ENCODE measurements around the gene CTAG1B. TPM values are rescaled to one million over a fixed set of nuclear protein-coding genes. Genes with fewer than 3 reads are reported as not detected.
"Not testable (repeated sequence)": the region's sequence is repeated elsewhere in the genome, so short reads cannot be mapped to it uniquely, and the experiment has no call there.

The CTAG1B gene
- total and polyA plus RNA-seq, 12 donors: 0.57 TPM; not detected in 11

GRCh38 chrX:154592505-154592904 is 26.6 kb downstream of the CTAG1B start:
- 81 to 90% (median 88%) methylated on average over 5 of the region's 5 CpGs for WGBS, 4 donors
- Histone ChIP-seq H3K27me3 (no peaks in the 10 kb centered on the region), H3K4me1 (replicated peaks in 1 of 2) (no peaks in the 10 kb centered on the region), H3K4me3 (no peak overlapping the region), H3K36me3 (replicated peaks in 1 of 2) (no peaks in the 10 kb centered on the region), H3K27ac (no peak overlapping the region), H3K9me3 (replicated peaks in 1 of 3) (no peaks in the 10 kb centered on the region)
- TF ChIP-seq POLR2A (IDR thresholded peaks at IDR 0.05) (no peak), CTCF (IDR thresholded peaks at IDR 0.05) (no peak)
- intact Hi-C loops (cut with DNase I): no loop called here
- DNase-seq: peak in 1 of 7 donors; percentile 4

GRCh38 chrX:154590415-154590814 is 28.7 kb downstream of the CTAG1B start:
- H3K4me1 ChIP-seq (replicated peaks in 1 of 2); H3K9me3 ChIP-seq (replicated peaks in 1 of 3); H3K4me3 ChIP-seq; H3K27me3 ChIP-seq; H3K27ac ChIP-seq; H3K36me3 ChIP-seq (replicated peaks in 1 of 2); DNase-seq; intact Hi-C loops (cut with DNase I): not testable (repeated sequence)
- WGBS, 4 donors: 22 to 43% methylated on average over 3 of the region's 13 CpGs; no CpG with 5 or more reads in 2 of the 4 donors

- H3K9me3 ChIP-seq (replicated peaks in 1 of 3); H3K27ac ChIP-seq; H3K27me3 ChIP-seq; H3K4me1 ChIP-seq (replicated peaks in 1 of 2); DNase-seq; H3K36me3 ChIP-seq (replicated peaks in 1 of 2); H3K4me3 ChIP-seq; intact Hi-C loops (cut with DNase I): not testable (repeated sequence)
- no CpG with 5 or more reads among the region's 39 CpGs for WGBS, 4 donors
Measured at GRCh38 chrX:154584585-154585183, 34.4 kb downstream of the CTAG1B start, which contains the start of gene CTAG1A. Gene CTAG1A (plus strand): TSS chrX:154585133. CDS start chrX:154585207, 74 bp downstream.

- H3K9me3 ChIP-seq (replicated peaks in 1 of 3); H3K27me3 ChIP-seq; H3K27ac ChIP-seq; H3K4me3 ChIP-seq; H3K36me3 ChIP-seq (replicated peaks in 1 of 2); intact Hi-C loops (cut with DNase I); DNase-seq; H3K4me1 ChIP-seq (replicated peaks in 1 of 2): not testable (repeated sequence)
- WGBS, 4 donors: no CpG with 5 or more reads among the region's 8 CpGs
Measured at GRCh38 chrX:154582994-154583393, 36.1 kb downstream of the CTAG1B start.

- H3K36me3 ChIP-seq (replicated peaks in 1 of 2); H3K9me3 ChIP-seq (replicated peaks in 1 of 3); H3K27me3 ChIP-seq; H3K4me1 ChIP-seq (replicated peaks in 1 of 2); H3K27ac ChIP-seq; H3K4me3 ChIP-seq; intact Hi-C loops (cut with DNase I); DNase-seq: not testable (repeated sequence)
- WGBS, 4 donors: no CpG with 5 or more reads among the region's 5 CpGs
Measured at GRCh38 chrX:154575076-154575475, 44.0 kb downstream of the CTAG1B start.

- DNase-seq; intact Hi-C loops (cut with DNase I); H3K4me1 ChIP-seq (replicated peaks in 1 of 2); H3K27me3 ChIP-seq; H3K4me3 ChIP-seq; H3K9me3 ChIP-seq (replicated peaks in 1 of 3); H3K36me3 ChIP-seq (replicated peaks in 1 of 2); H3K27ac ChIP-seq: not testable (repeated sequence)
- WGBS, 4 donors: no CpG with 5 or more reads among the region's 10 CpGs
Measured at GRCh38 chrX:154573061-154573460, 46.0 kb downstream of the CTAG1B start.

- no CpG with 5 or more reads among the region's 11 CpGs for WGBS, 4 donors
- H3K27ac ChIP-seq; H3K27me3 ChIP-seq; H3K4me1 ChIP-seq (replicated peaks in 1 of 2); H3K9me3 ChIP-seq (replicated peaks in 1 of 3); H3K4me3 ChIP-seq; intact Hi-C loops (cut with DNase I); H3K36me3 ChIP-seq (replicated peaks in 1 of 2); DNase-seq: not testable (repeated sequence)
Measured at GRCh38 chrX:154570361-154570760, 48.7 kb downstream of the CTAG1B start.

Small RNAs within 50 kb of the gene (small RNA-seq; reads per million reads assigned to genes)
- gene AC244090.1 (0 reads per million in 2 donors), gene AC244107.2 (0 reads per million in 2 donors)

Other genes with a start within 250 kb of the CTAG1B start
- gene FLNA, start 244.6 kb downstream of the CTAG1B start, total RNA-seq: 100 to 1,000 TPM in 8 of 9 donors, 10 to 100 TPM in 1; 57.0 to 979 (median 499) TPM
- 100 to 1,000 TPM; 169 to 861 (median 612) TPM for gene FLNA, start 244.6 kb downstream of the CTAG1B start, polyA plus RNA-seq
- 10 to 100 TPM in 8 of 9 donors, 1 to 10 TPM in 1; 7.7 to 82.7 (median 46.5) TPM for gene EMD, start 240.0 kb downstream of the CTAG1B start, total RNA-seq
- 10 to 100 TPM; 75.9 to 95.2 (median 79.1) TPM for gene EMD, start 240.0 kb downstream of the CTAG1B start, polyA plus RNA-seq
- gene RPL10, start 220.9 kb downstream of the CTAG1B start, total RNA-seq: 1,000 to 10,000 TPM in 8 of 9 donors, 100 to 1,000 TPM in 1; 626 to 5,287 (median 2,456) TPM
- 1,000 to 10,000 TPM; 1,725 to 3,645 (median 2,430) TPM for gene RPL10, start 220.9 kb downstream of the CTAG1B start, polyA plus RNA-seq
- 100 to 1,000 TPM in 1 of 9 donors, 10 to 100 TPM in 7, 1 to 10 TPM in 1; 9.3 to 101 (median 47.8) TPM for gene DNASE1L1, start 210.0 kb downstream of the CTAG1B start, total RNA-seq
- gene DNASE1L1, start 210.0 kb downstream of the CTAG1B start, polyA plus RNA-seq: 10 to 100 TPM; 17.2 to 48.0 (median 42.7) TPM
- 10 to 100 TPM; 15.0 to 47.1 (median 26.4) TPM for gene TAFAZZIN, start 207.7 kb downstream of the CTAG1B start, total RNA-seq
- gene TAFAZZIN, start 207.7 kb downstream of the CTAG1B start, polyA plus RNA-seq: 100 to 1,000 TPM in 2 of 3 donors, 1 to 10 TPM in 1; 8.6 to 142 (median 103) TPM
- 100 to 1,000 TPM in 6 of 9 donors, 10 to 100 TPM in 3; 68.8 to 170 (median 135) TPM for gene ATP6AP1, start 190.6 kb downstream of the CTAG1B start, total RNA-seq
- gene ATP6AP1, start 190.6 kb downstream of the CTAG1B start, polyA plus RNA-seq: 100 to 1,000 TPM in 1 of 3 donors, 10 to 100 TPM in 2; 55.4 to 133 (median 56.8) TPM
- 100 to 1,000 TPM in 8 of 9 donors, 10 to 100 TPM in 1; 85.6 to 142 (median 112) TPM for gene GDI1, start 182.1 kb downstream of the CTAG1B start, total RNA-seq
- gene GDI1, start 182.1 kb downstream of the CTAG1B start, polyA plus RNA-seq: 100 to 1,000 TPM; 155 to 287 (median 216) TPM
- 10 to 100 TPM; 25.1 to 74.5 (median 51.1) TPM for gene FAM50A, start 175.1 kb downstream of the CTAG1B start, total RNA-seq
- 100 to 1,000 TPM; 104 to 451 (median 241) TPM for gene FAM50A, start 175.1 kb downstream of the CTAG1B start, polyA plus RNA-seq
- gene PLXNA3, start 161.0 kb downstream of the CTAG1B start, total RNA-seq: 10 to 100 TPM in 7 of 9 donors, 1 to 10 TPM in 2; 2.1 to 46.3 (median 12.1) TPM
- 10 to 100 TPM; 22.3 to 83.6 (median 27.4) TPM for gene PLXNA3, start 161.0 kb downstream of the CTAG1B start, polyA plus RNA-seq
- 100 to 1,000 TPM in 1 of 9 donors, 10 to 100 TPM in 8; 22.5 to 101 (median 52.6) TPM for gene LAGE3, start 140.0 kb downstream of the CTAG1B start, total RNA-seq
- gene LAGE3, start 140.0 kb downstream of the CTAG1B start, polyA plus RNA-seq: 10 to 100 TPM; 11.3 to 24.0 (median 12.0) TPM
- 10 to 100 TPM; 36.4 to 95.6 (median 56.3) TPM for gene UBL4A, start 132.7 kb downstream of the CTAG1B start, total RNA-seq
- 10 to 100 TPM; 18.3 to 31.1 (median 23.6) TPM for gene UBL4A, start 132.7 kb downstream of the CTAG1B start, polyA plus RNA-seq
- gene SLC10A3, start 128.7 kb downstream of the CTAG1B start, total RNA-seq: 10 to 100 TPM; 19.6 to 33.4 (median 28.5) TPM
- gene SLC10A3, start 128.7 kb downstream of the CTAG1B start, polyA plus RNA-seq: 10 to 100 TPM in 2 of 3 donors, 1 to 10 TPM in 1; 8.7 to 24.2 (median 23.2) TPM
- gene FAM3A, start 103.0 kb downstream of the CTAG1B start, total RNA-seq: 10 to 100 TPM; 42.9 to 77.1 (median 50.9) TPM
- gene FAM3A, start 103.0 kb downstream of the CTAG1B start, polyA plus RNA-seq: 100 to 1,000 TPM in 1 of 3 donors, 10 to 100 TPM in 2; 13.5 to 115 (median 92.8) TPM
- gene G6PD, start 72.4 kb downstream of the CTAG1B start, total RNA-seq: 100 to 1,000 TPM in 5 of 9 donors, 10 to 100 TPM in 4; 22.1 to 124 (median 102) TPM
- 10 to 100 TPM; 41.6 to 93.6 (median 78.0) TPM for gene G6PD, start 72.4 kb downstream of the CTAG1B start, polyA plus RNA-seq
- 10 to 100 TPM; 12.5 to 47.5 (median 29.8) TPM for gene IKBKG, start 71.7 kb downstream of the CTAG1B start, total RNA-seq
- gene IKBKG, start 71.7 kb downstream of the CTAG1B start, polyA plus RNA-seq: 10 to 100 TPM in 2 of 3 donors, 1 to 10 TPM in 1; 9.6 to 39.1 (median 36.1) TPM
- not detected for gene CTAG1A, start 34.1 kb downstream of the CTAG1B start, total RNA-seq
- gene CTAG1A, start 34.1 kb downstream of the CTAG1B start, polyA plus RNA-seq: under 1 TPM in 1 of 3 donors, not detected in 2; 0.34 TPM
- 1 to 10 TPM in 1 of 9 donors, not detected in 8; 5.5 TPM for gene CTAG2, start 34.3 kb upstream of the CTAG1B start, total RNA-seq
- 1 to 10 TPM in 1 of 3 donors, under 1 TPM in 1, not detected in 1; 0.79 to 7.2 TPM for gene CTAG2, start 34.3 kb upstream of the CTAG1B start, polyA plus RNA-seq
- gene GAB3, start 131.8 kb upstream of the CTAG1B start, total RNA-seq: 10 to 100 TPM in 1 of 9 donors, 1 to 10 TPM in 8; 1.9 to 11.8 (median 5.6) TPM
- 1 to 10 TPM; 2.6 to 8.2 (median 3.5) TPM for gene GAB3, start 131.8 kb upstream of the CTAG1B start, polyA plus RNA-seq
- 10 to 100 TPM; 20.2 to 48.6 (median 27.4) TPM for gene DKC1, start 143.6 kb upstream of the CTAG1B start, total RNA-seq
- gene DKC1, start 143.6 kb upstream of the CTAG1B start, polyA plus RNA-seq: 100 to 1,000 TPM in 1 of 3 donors, 10 to 100 TPM in 2; 22.0 to 111 (median 37.4) TPM
- gene MPP1, start 186.2 kb upstream of the CTAG1B start, total RNA-seq: 100 to 1,000 TPM in 1 of 9 donors, 10 to 100 TPM in 8; 35.2 to 188 (median 59.1) TPM
- gene MPP1, start 186.2 kb upstream of the CTAG1B start, polyA plus RNA-seq: 10 to 100 TPM; 34.4 to 60.8 (median 53.0) TPM
- gene SMIM9, start 215.4 kb upstream of the CTAG1B start, total RNA-seq: under 1 TPM in 1 of 9 donors, not detected in 8; 0.11 TPM
- gene SMIM9, start 215.4 kb upstream of the CTAG1B start, polyA plus RNA-seq: not detected